Pons (tissue), 1 donor: ENCODE results near the gene B3GNT3.

Source experiments
- DNase-seq: peaks from one replicate; pipeline ENCODE4 v3.0.0-alpha.2; 2016; ENCODE audit warnings: low spot score

Gene B3GNT3

GRCh38 chr19:17832443-17833208, 37.7 kb downstream of the B3GNT3 start:
- no peak for DNase-seq

- no peak for DNase-seq
These were observed 39.6 kb downstream of the B3GNT3 start for GRCh38 chr19:17834350-17835181.

DNA sequence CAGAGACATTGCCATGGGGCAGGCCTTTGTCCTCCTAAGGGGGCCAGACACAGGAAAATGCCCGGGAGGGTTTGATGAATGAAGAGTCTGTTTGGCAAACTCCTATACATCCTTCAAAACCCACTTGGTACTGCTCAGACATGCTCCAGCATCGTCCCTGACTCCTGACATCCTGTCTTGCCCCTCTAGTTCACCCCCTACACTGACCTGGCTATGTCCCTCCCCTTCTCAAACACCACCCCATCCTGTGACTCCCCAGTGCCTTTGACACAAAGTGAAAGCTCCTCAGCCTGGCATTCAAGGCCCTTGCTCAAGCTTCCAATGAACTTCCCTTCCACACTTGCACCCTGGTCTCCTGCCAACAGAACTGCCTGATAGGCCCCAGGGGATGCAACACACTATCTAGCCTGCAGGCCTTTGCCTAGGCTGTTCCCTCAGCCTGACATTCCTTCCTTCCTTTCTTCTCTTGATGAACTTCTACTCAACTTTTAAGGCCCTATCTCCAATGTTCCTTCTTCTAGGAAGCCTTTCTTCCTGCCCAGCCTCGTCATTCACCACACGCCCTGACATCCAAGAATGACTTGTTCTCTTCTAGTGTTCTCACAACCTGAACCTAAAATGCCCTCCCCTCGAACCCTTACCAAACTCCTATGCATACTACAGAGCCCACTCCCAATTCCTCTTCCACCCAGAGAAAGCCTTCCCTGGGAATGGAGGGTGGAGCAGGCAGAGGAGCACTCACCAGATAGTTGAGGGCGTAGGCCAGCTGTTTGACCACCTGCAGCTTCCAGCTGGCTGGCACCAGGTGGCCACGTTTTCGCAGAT, 40.5 kb downstream of the B3GNT3 start:
- DNase-seq: no peak

DNA sequence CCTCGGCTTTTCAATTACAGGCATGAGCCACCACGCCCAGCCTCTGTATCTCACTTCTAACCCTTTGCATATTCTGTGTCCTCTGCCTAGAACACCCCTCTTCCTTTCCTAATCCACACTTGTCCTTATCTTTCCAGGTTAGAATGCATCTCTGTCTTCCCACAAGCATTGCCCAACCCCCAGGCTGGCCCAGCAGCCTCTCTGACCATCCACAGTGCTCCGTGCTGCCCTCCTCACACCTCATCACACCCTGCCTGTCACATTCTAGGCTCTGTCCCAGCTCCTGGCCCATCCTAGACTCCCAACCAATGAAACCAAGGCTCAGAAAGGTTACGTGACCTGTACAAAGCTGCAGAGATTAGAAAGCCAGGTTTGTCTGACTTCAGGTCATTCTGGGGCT, 41.6 kb downstream of the B3GNT3 start:
- DNase-seq: no peak

- DNase-seq: no peak
These were observed 43.0 kb downstream of the B3GNT3 start for GRCh38 chr19:17837972-17838371.

DNA sequence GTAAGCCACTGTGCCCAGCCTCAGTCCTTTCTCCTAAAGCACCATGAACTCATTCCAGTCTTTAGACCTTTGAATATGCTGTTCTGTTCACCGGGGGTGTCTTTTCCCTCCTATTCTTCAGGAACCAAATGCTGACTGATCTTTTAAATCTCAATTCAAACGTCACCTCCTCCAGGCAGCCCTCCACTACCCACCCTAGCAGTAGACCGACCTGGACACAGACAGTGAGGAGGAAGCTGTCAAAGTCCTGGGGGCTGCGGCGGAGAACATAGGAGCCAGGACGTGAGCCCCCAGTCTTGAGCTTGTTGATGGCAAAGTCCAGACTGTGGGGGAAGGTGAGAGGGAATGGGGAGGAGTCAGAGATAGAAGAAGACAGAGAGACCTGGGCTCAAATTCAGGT, 45.1 kb downstream of the B3GNT3 start:
- DNase-seq: no peak

DNA sequence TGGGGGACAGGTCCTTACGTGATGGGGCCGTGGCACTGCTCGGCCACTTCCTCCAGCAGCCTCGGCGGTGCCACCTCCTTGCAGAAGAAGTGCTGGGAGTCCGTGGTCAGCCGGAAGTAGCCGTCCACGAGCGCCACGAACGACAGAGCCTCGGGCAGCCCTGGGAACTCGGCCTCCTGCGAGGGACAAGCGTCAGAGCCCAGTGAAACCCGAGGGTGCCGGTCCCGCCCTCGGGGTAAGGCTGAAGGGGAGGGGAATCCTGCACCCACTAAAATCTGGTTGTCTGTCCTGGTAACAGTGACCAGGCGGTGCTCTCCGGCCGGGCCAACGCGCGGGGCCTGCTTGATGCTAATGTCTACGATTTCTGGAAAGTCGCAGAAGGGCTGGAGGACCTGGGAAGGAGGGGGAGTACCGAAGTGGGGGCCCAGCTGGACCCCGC, 46.5 kb downstream of the B3GNT3 start:
- no peak for DNase-seq

GRCh38 chr19:17841810-17842662, 47.1 kb downstream of the B3GNT3 start:
- DNase-seq: peak; percentile 24

- no peak for DNase-seq
These were observed 47.8 kb downstream of the B3GNT3 start for GRCh38 chr19:17842663-17843291.

DNA sequence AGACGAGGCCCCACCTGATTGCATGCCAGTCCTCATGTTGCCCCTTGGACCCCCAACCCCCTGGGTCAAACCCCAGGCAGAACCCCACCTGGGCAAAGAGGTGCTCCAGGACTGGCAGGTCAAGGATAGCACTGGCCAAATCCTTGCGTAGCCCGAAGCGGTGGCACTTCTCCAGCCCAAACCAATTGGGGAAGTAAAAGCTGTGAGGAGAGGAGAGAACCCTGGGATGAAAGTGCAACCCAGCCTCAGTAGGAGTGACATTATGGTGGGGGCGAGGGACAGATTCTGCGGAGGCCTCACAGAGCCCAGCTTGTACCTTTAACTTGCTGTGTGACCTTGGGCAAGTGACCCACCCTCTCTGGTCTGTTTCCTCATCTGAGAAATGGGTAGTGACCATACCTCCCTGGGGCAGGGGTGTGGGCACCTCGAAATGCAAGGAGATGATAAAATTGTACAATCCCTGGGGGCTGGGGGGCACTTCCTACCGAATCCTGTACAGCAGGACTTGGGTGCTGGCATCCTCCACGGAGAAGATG, 48.4 kb downstream of the B3GNT3 start:
- DNase-seq: no peak

GRCh38 chr19:17843908-17844490, 49.1 kb downstream of the B3GNT3 start:
- no peak for DNase-seq

- DNase-seq: no peak
These were observed 51.2 kb downstream of the B3GNT3 start for GRCh38 chr19:17846146-17846545.

DNA sequence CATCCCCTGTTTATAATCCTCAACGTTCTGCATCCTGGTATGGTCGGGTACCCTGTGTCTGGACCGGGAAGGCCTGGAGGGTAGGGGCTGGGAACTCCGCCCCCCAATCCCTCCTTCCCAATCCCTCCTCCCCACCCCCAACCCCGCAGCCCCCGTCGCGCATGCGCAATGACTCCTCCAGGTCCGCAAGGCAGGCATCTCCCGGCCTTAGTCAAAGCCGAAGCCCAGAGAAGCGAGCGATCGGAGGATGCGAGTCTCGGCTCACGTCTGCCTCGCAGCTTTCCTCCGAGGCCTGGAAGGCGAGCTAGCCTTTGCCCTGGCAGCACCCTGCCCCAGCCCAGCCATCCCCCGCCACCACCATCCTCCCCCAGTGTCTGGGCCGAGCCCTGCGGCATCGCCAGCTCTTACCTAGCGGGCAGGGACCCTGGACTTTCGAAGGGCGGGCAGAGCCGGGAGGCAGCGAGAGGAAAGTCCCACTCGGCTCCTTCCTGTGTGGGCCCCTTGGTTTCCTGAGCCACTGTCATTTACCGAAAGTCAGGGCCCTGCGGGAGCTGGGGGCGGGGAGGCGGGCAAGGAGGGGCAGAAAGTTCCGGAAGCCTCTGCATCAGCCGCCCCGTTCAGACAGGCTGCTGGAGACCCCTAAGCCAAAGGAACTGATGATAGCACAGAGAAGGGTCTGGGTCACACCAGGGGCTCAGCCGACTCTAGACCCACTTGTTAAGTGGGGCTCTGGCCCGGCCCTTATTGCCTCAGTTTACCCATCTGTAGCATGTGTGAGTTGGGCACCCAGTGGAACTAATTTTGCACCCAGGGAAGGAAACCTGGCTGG, 52.8 kb downstream of the B3GNT3 start, which contains the start of gene JAK3:
Gene JAK3 (minus strand): TSS at position 445 of the 829 bp plus-strand sequence. CDS start 3,565 bp downstream, outside the sequence.
- peak; percentile 22 for DNase-seq

GRCh38 chr19:17848595-17849292, 53.8 kb downstream of the B3GNT3 start:
- no peak for DNase-seq

GRCh38 chr19:17854061-17854460, 59.1 kb downstream of the B3GNT3 start:
- no peak for DNase-seq

DNA sequence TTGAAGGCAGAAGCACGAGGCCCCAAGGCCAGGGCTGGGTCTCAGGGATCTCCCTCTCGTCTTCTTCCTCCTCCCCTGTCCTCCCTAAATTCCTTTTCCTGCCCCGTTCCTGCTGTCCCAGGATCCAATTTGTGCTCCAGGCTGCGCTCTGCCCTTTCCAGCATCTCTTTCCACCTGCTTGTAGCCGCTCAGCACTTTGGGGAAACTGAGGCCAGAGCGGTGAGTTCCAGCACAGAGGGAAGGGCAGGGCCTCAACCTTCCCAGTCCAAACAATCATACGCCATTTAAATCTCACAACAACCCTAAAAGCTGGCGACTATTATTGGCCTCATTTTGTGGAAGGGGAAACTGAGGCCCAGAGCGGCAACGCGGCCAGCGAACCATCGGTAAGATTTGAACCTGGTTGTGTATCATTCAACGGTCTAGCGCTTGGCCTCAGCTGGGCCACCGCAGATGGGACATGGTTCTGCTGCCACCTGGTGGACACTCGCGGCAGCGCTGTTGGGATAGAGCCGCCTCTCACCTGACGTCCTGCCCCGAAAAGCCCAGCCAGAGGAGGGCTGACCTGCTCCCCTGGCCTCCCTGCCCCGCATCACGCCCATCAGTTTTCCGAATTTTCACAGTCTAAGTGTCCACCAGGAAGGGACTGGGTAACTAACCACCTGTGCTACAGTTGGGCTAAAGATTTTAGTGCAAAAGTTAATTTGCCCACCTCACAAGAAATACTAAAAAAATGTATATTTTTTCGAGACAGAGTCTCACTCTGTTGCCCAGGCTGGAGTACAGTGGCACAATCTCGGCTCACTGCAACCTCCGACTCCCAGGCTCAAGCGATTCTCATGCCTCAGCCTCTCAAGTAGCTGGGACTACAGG, 60.6 kb downstream of the B3GNT3 start:
- DNase-seq: peak; percentile 45

DNA sequence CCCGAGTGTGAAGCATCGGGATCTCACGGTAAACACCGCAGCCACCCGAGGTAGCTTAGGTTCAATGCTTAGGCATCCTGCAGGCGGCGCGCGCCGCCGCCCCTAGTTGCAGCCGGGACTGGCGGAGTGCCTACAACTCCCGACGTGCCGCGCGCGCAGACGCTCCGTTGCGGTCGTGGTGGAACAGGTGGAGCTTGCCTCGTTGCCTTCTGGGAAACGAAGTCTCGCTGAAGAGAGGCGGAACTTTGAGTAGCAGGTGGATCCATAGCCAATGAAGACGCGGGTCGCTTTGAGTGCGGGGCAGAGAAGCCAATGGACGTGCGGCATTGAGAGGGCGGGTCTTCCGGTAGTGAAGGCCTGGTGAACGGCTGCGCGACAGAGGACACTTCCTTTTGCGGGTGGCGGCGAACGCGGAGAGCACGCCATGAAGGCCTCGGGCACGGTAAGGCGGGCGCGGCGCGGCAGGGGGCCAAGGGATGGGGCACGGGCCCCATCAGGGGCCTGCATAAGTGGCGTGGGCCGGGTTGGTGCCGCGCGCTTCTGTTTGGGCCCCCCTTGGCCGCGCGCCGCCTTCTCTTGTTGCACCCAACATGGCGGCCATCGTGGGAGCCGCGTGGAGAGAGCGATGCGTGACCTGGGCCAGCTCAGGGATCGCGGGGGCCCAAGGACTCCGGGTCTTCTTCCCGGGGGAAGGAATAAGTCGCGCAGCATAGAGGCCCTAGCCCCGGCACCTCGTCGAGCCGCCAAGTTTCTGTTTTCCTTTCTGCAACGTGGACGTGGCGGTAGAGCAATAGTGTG, 64.8 kb downstream of the B3GNT3 start, which contains the start of gene RPL18A:
Gene RPL18A (plus strand): TSS at position 378 of the 798 bp plus-strand sequence. CDS start 47 bp downstream, at position 425.
- peak; percentile 100 for DNase-seq
